A673 (cell line): Measurements from ENCODE around the gene ADAD2. TPM values are rescaled to one million over a fixed set of nuclear protein-coding genes. Genes with fewer than 3 reads are reported as not detected.

Experiments
- BruUV-seq: library from RNA; stranded (reverse); fragments of 400-500 nt; replicated peaks from 2 replicates; lab custom pipeline; 2021; lab: Mats Ljungman, UMichigan
- CTCF ChIA-PET: fragments of 300-600 bp; sonication (Branson Sonifier 250); formaldehyde crosslinking; loops from one replicate; lab custom pipeline; 2022; ENCODE audit warnings: antibody characterized with exemption; lab: Charles Lee
- POLR2A ChIA-PET: fragments of 300-600 bp; sonication (Branson Sonifier 250); formaldehyde crosslinking; loops from one replicate; lab custom pipeline; 2022; ENCODE audit warnings: antibody characterized with exemption; ENCODE audit not compliant: low non-redundant PET; lab: Charles Lee
- DNase-seq: peaks from one replicate; pipeline ENCODE4 v3.0.0-alpha.2; 2015; ENCODE audit warnings: low spot score
- H3K27ac ChIP-seq: fragments of 200-600 bp; sonication (generic); 2 replicates; pipeline ENCODE4 v1.5.1; 2016; ENCODE audit warnings: mixed run types, low read depth, mild to moderate bottlenecking, mixed read lengths, antibody characterized with exemption, low read length; ENCODE audit not compliant: poor library complexity, severe bottlenecking
- H3K27me3 ChIP-seq: fragments of 200-600 bp; sonication (generic); replicated peaks from 2 replicates; pipeline ENCODE4 v1.6.1; 2017; ENCODE audit warnings: mixed run types, low read depth, mild to moderate bottlenecking, mixed read lengths, antibody characterized with exemption, low read length; ENCODE audit not compliant: insufficient read depth, poor library complexity
- H3K36me3 ChIP-seq: fragments of 200-600 bp; sonication (generic); 2 replicates; pipeline ENCODE4 v1.6.1; 2016; ENCODE audit warnings: mixed run types, mild to moderate bottlenecking, mixed read lengths, antibody characterized with exemption, low read length; ENCODE audit not compliant: insufficient read depth, poor library complexity, severe bottlenecking
- H3K4me1 ChIP-seq: fragments of 200-600 bp; sonication (generic); 2 replicates; pipeline ENCODE4 v1.6.1; 2017; ENCODE audit warnings: mixed run types, mild to moderate bottlenecking, mixed read lengths, antibody characterized with exemption, low read length; ENCODE audit not compliant: insufficient read depth, poor library complexity, severe bottlenecking
- H3K4me3 ChIP-seq: fragments of 200-600 bp; sonication (generic); 2 replicates; pipeline ENCODE4 v1.5.1; 2016; ENCODE audit warnings: low read depth, mixed run types, mild to moderate bottlenecking, mixed read lengths, low read length; ENCODE audit not compliant: poor library complexity, severe bottlenecking
- H3K9me3 ChIP-seq: fragments of 200-600 bp; sonication (generic); 2 replicates; pipeline ENCODE4 v1.6.1; 2016; ENCODE audit warnings: mixed run types, low read depth, mild to moderate bottlenecking, mixed read lengths, antibody characterized with exemption, low read length; ENCODE audit not compliant: poor library complexity, severe bottlenecking
- EZH2 ChIP-seq: fragments of 200-600 bp; sonication (generic); IDR thresholded peaks from 2 replicates; pipeline ENCODE4 v1.6.1; 2017; ENCODE audit warnings: borderline replicate concordance, low read depth, mild to moderate bottlenecking, mixed read lengths, antibody characterized with exemption, low read length; ENCODE audit not compliant: poor library complexity, severe bottlenecking
- intact Hi-C: fragments of 100-400 bp; cut with micrococcal nuclease; formaldehyde crosslinking; loops from one replicate; pipeline ENCODE4 v1.10.0; 2022; ENCODE audit not compliant: unreplicated experiment
- total RNA-seq: library from RNA; stranded (reverse); gene quantifications from 2 replicates; pipeline ENCODE4 v1.2.3, GENCODE V29; 2021
- TF ChIP-seq, protein P1 (sequence below): fragments of 300-800, 200-600 bp; sonication (generic); conservative IDR thresholded peaks from 2 replicates; pipeline ENCODE4 v1.5.1; 2017; ENCODE audit warnings: low read depth, mild to moderate bottlenecking, antibody characterized with exemption, low read length, moderate library complexity, mixed read lengths

ADAD2 gene
- total RNA-seq, 1 experiment from 2014 or later: not detected

DNA sequence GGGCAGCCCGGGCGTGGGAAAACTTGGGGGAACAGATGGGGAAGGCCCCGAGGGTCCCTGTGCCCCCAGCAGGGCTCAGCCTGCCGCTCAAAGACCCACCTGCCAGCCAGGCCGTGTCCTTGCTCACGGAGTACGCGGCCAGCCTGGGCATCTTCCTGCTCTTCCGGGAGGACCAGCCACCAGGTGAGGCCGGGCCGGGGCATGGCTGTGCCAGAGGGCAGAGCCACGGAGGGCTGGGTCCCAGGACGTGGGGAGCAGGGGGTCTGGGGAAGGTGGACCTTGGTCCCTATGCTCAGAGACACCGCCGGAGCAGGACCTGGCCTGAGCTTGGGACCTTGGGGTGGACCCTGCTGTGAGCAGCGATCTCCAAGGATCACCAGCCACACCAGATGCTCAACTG lies 509 bp downstream of the ADAD2 start:
- H3K27me3 ChIP-seq: no peaks in the 10 kb centered on the region
- H3K9me3 ChIP-seq: no peaks in the 10 kb centered on the region
- H3K27ac ChIP-seq: no peak overlapping the region
- intact Hi-C loops: no loop called here
- no peak for TF ChIP-seq EZH2
- TF ChIP-seq, protein P1, sequence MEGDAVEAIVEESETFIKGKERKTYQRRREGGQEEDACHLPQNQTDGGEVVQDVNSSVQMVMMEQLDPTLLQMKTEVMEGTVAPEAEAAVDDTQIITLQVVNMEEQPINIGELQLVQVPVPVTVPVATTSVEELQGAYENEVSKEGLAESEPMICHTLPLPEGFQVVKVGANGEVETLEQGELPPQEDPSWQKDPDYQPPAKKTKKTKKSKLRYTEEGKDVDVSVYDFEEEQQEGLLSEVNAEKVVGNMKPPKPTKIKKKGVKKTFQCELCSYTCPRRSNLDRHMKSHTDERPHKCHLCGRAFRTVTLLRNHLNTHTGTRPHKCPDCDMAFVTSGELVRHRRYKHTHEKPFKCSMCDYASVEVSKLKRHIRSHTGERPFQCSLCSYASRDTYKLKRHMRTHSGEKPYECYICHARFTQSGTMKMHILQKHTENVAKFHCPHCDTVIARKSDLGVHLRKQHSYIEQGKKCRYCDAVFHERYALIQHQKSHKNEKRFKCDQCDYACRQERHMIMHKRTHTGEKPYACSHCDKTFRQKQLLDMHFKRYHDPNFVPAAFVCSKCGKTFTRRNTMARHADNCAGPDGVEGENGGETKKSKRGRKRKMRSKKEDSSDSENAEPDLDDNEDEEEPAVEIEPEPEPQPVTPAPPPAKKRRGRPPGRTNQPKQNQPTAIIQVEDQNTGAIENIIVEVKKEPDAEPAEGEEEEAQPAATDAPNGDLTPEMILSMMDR: no peak
- no peaks in the 10 kb centered on the region for H3K36me3 ChIP-seq
- no peak for DNase-seq
- H3K4me3 ChIP-seq: no peak overlapping the region
- no TSS peak for BruUV-seq
- H3K4me1 ChIP-seq: no peaks in the 10 kb centered on the region
- ChIA-PET POLR2A (no interaction called here), CTCF (no interaction called here)

DNA sequence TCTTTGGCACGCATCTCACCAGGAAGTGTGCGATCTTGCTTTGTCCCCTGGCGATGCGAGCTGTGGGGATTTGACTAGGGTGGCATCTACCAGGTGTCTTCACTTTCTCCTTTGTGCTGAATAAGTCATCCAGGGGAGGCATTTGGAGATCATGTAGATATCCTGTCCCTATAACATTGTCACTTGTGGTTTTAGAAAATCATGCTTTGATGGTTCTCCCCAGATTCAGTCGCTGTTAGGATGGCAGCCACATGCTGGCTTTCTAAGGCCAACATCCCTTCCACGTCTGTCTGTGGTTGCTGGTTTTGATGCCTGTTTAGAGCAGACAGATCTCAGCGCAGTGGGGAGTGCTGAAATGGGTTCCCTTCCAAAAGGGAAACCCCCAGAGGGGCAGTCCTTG lies 2.5 kb downstream of the ADAD2 start:
- POLR2A ChIA-PET: no interaction called here
- H3K4me3 ChIP-seq: no peak overlapping the region
- no peak for TF ChIP-seq EZH2
- TF ChIP-seq, protein P1: no peak

DNA sequence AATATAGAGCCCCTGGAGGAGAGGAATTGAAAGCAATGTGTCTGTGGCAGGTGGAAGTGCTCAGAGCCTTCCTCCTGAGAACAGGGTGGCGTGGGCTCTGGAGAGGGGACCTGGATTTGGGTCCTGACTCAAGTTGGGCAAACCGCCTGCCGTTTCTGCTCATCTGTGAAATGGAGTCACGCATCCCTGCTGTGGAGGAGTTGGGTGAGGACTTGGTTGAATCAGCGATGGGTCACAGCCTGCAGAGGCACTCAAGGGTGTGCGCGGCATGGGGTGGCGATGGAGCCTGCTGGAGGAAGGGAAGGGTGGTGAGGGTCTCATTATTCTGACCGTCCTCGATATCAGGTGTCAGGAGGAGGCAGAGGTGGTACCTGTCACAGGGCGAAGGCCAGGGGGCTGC lies 3.1 kb downstream of the ADAD2 start:
- Histone ChIP-seq H3K9me3 (no peaks in the 10 kb centered on the region), H3K27me3 (no peaks in the 10 kb centered on the region), H3K36me3 (no peaks in the 10 kb centered on the region), H3K27ac (no peak overlapping the region), H3K4me1 (no peaks in the 10 kb centered on the region), H3K4me3 (no peak overlapping the region)
- no peak for TF ChIP-seq EZH2
- TF ChIP-seq, protein P1: no peak
- POLR2A ChIA-PET: no interaction called here
- no peak for DNase-seq
- BruUV-seq: no TSS peak
- intact Hi-C loops: no loop called here
- CTCF ChIA-PET: no interaction called here

More for the DNA sequence above, 2.5 kb downstream of the ADAD2 start:
- Histone ChIP-seq H3K4me1 (no peaks in the 10 kb centered on the region), H3K27me3 (no peaks in the 10 kb centered on the region), H3K36me3 (no peaks in the 10 kb centered on the region), H3K27ac (no peak overlapping the region), H3K9me3 (no peaks in the 10 kb centered on the region)
- BruUV-seq: no TSS peak
- CTCF ChIA-PET: no interaction called here
- DNase-seq: no peak
- intact Hi-C loops: no loop called here
